Left cardiac atrium (tissue), 4 donors: ENCODE results near the gene ZPLD1. TPM values are rescaled to one million over a fixed set of nuclear protein-coding genes. Genes with fewer than 3 reads are reported as not detected.

Source experiments
- ATAC-seq, 2 donors: fragments of 200-7000 bp; cut with Tn5 transposase; one replicate each; pipeline ENCODE4 v1.9.1; 2020; ENCODE audit warnings: mild to moderate bottlenecking in 2 of 2, moderate library complexity in 2 of 2
- DNase-seq: peaks from one replicate; pipeline ENCODE4 v3.0.0-alpha.2; 2020
- intact Hi-C, 2 donors: fragments of 100-400 bp; cut with DNase I; formaldehyde crosslinking; loops; one replicate each; pipeline versions ENCODE4 v1.14.1 to v1.15.1; 2022 to 2023
- long read RNA-seq: library from polyadenylated mRNA; unstranded; transcript quantifications from one replicate; pipeline ENCODE4 v2.0.0, GENCODE V29; 2021
- total RNA-seq, 2 donors: library from RNA; stranded (reverse); fragmentation: NEBNext Ultra II Directional; extraction: Animal tissue kit (Norgen Biotek cat#: 25700); gene quantifications; one replicate each; pipeline ENCODE4 v1.2.1, GENCODE V29; 2021
- donor health status: DM: no; HTN: yes; CAD: no.
- donor health status: DM: no; HTN: yes; CAD: no; lungs with severe emphysema.
- donor health status: DM: yes; HTN: yes; CAD: no.
- donor health status: Dilated cardiomyopathy.

Gene ZPLD1
- total RNA-seq, result under 1 TPM in 1 of 2 donors, not detected in 1; 0.34 TPM
- long read RNA-seq, result 0 reads

DNA sequence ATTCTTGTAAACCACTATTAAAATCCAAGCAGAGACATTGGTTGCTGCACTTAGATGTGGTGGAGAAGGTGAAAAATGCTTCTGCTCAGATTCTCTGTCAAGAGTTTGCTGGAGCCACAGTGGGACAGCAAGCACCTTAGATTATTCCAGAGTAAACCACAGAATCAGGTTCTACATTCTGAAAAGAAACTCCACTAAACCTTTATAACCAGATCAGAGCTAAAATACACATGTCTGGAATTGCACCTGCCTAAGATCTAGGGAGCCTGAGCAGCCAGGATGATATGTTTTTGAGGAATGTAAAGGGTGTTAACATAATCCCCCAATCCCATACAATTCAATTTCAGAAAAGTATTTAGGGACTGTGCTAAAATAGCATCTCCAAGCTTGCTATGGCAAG lies at the start of gene ZPLD1:
Gene ZPLD1, plus strand, starts transcription at position 301 of the 400 bp plus-strand sequence. CDS start 3,473 bp downstream, outside the sequence.
- intact Hi-C loops, result no loop called here
- no peak for DNase-seq
- ATAC-seq, result no peak

DNA sequence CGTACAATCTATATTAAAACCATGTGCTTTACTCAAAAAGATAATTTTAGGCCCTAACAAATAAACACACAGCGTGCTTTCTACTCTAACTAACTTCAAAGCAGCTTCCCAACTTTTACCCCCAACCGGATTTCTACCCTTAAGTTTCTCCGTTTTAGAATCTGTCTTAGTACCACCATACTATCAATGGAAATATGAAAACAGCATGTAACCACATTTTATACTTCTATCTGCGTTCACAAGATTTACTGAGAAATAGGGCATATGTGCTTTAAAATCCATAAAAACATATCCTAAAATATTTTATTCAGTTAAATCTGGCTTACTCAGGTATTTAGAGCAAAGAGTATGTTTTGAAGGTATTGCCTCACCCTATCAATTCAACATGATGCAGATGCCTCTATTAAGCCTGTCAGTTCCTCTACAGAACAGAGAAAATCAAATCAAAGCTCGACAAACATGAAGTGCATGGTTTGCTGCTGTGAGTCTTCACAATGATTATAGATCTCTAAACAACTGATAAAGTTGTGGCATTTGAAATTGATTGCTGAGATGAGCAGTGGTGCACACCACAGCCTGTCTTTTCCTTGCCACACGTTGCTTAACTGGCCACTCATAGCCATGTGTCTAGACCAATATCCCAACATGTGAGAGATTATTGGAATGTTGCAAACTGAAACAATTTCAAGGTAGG lies 44.5 kb upstream of the ZPLD1 start:
- ATAC-seq (no peak), DNase-seq (no peak)
- intact Hi-C loops, result no loop called here

DNA sequence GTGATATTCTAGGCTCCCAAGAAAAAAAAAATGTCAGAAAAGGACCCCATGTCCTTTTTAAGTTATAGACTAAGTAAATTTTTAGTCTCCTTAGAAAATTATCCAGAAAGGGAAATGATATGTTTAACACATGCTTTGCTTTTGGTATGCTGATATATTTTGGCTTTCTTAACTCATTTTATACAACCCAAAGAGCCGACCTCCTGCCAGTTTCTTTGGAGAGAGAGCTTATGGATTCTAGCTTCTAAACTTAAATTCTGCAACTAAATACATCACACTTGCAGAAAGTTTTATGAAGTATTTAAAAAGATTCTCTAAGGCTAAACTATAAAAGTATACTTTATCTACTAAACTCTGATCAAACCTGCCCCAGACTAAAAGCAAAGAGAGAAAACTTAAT lies 43.9 kb upstream of the ZPLD1 start:
- intact Hi-C loops, result no loop called here
- DNase-seq (no peak), ATAC-seq (no peak)

DNA sequence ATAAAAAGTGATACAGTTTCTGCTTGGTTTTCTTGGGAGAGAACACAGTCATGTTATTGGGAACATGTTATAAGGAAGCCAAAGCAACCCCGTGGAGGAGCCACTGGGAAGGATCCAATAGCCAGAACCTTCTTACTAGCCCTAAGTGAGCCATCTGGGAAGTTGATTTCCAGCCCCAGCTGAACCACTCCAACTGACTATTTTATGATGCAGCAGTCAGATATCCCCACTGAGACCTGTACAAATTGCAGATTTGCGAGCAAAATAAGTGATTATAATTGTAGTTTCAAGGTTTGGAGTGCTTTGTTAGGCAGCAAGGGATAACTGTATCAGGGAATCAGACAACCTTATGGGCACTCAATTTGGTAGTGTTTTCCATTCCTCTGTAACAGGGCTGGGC lies 43.3 kb upstream of the ZPLD1 start:
- intact Hi-C loops, result no loop called here
- ATAC-seq (no peak), DNase-seq (no peak)

DNA sequence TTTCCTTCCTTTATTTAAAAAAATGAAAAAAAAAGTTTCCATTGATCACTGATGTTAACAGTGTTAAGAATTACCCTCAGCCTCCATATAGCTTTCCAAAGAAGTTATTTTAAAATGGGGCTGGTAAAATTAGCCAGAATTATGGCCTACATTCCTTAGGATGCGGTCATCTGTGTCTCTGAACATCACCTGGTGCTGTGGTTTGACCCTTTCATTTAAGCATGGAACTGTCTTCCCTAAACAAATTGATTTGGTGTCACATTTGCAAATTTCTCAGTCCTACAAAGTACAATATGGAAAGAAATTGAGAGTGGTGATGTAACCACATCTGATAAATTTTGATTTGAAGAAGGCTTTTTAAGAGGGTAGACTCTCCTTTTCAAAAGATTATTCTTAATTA lies 40.3 kb upstream of the ZPLD1 start:
- ATAC-seq (no peak), DNase-seq (no peak)
- intact Hi-C loops, result no loop called here

DNA sequence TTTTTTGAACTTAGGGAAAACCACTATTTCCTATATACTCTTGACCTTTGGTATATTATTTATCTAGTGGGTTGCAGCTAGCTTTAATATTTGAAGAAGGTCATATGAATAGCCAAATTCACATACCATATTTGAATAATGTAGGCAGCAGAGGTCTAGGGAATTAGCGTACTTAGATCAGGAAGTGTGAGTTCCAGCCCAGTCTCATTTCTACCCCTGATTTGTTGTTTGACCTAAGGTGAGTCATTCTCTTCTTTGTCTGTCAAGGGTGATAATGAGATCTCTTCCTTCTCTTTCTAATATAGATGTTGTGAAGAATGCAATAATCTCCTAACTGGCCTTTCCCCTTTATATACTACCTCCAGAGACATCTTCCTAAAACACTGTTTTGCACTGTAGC lies 36.6 kb upstream of the ZPLD1 start:
- ATAC-seq, result no peak
- no peak for DNase-seq
- intact Hi-C loops, result no loop called here

DNA sequence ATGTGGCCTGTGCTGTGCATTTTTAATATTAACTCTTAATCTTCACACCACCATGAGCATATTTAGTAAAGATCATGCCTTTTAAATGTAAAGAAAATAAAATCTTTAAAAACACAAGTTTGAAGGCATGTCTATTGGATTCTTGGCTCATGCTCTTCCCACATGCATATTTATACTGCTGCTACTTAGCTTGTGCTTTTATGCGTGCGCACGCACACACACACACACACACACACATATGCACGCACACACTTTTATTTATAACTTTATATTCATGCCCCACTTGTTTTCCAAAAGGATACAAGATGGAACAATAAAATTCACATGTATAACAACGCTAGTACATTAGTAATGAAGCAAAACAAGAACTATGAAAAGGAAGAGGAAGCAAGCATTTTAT lies 36.1 kb upstream of the ZPLD1 start:
- intact Hi-C loops, result no loop called here
- DNase-seq (no peak), ATAC-seq (no peak)

DNA sequence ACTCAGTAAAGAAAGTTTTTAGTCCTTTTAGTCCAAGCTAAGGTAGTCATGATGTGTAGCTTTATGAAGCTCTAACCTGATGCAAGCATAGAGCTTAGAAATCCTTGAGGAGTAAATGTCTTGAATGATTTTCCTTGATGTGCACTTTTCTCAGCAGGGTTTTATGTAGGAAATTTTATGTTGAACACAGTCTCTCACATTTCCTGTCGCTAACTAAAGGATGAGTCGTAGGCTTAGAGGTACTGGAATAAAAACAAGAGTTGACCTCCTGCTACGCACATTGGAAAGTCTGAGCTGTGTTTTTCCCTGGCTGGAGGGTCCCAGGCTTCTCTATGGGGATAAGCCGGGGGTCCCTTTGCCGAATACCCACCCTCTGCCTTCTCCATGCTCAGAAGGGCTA lies 34.7 kb upstream of the ZPLD1 start:
- intact Hi-C loops, result no loop called here
- DNase-seq, result no peak
- ATAC-seq, result no peak

DNA sequence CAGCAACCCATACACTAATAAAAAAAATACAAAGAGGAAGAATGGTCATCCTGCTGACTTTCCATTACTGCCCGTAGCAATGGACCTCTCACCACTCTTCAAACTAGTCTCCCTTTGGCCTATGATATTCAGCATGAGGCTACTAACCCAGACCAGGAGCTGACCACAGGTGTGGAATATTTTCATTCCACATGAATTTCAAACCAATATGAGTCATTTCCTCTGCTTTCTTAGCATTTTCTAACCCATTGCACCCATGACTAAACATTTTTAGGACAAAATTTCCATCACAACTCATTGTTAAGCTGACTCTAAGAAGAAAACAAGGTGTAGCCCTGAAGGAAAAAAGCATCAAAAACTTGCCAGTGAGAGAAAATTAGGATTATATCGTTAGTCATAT lies 34.0 kb upstream of the ZPLD1 start:
- ATAC-seq (no peak), DNase-seq (no peak)
- intact Hi-C loops, result no loop called here

DNA sequence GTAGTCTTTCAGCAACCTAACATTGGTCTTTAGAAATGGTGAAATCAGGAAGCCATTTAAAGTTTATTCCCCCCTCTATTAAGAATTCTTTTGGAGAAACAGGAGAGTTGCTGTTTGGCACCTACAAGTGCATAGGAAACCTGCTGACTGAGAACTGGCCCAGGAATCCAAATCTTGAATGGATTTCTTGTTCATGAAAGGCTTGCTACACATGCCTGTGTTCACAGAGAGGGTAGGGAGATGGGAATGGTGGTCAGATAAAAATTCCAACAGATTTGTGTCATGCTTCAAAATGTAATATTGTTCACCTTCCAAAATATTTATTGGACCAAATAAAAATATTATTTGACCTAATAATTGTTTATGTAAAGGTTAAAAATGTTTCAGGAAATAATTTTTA lies 24.2 kb upstream of the ZPLD1 start:
- intact Hi-C loops, result no loop called here

DNA sequence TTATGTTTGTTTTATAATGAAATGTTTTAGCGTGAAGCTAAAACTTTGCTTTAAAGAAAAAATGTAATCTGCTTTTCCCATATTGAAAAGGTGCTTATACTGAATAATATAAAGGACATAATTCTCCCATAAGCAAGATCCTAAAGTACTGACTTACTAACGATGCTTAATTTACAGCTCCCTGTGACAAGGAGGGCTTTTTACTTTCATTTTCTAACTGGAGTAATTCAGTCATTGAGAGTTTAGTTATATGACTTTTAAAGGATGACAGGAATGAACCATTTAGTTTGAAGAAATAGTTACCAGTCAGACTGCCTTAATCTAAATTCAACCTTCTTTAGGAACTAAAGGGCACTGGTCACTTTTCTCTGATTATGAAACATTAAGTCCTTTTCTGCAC lies 19.3 kb upstream of the ZPLD1 start:
- intact Hi-C loops, result no loop called here
- DNase-seq (no peak), ATAC-seq (no peak)

More for the DNA sequence above, 24.2 kb upstream of the ZPLD1 start:
- DNase-seq (no peak), ATAC-seq (no peak)

DNA sequence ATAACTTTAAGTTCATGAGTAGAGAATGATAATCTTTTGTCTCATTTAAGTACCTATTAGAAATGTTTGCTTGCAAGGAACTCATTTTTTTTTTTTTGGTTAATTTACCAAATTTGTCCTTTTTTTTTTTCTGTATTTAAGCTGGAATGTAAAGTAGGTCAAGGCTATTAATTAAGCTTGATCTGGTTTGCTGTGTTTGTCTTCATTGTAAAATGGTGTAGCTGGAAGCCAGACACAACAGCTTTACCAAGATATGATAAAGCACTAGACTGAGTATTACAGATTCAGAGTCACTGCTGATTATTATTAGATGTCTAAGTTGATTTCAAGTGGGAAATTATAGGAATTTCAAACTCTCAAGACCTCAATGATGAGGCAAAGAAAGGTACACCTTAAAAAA lies 15.0 kb upstream of the ZPLD1 start:
- DNase-seq, result no peak
- no peak for ATAC-seq
- intact Hi-C loops, result no loop called here

DNA sequence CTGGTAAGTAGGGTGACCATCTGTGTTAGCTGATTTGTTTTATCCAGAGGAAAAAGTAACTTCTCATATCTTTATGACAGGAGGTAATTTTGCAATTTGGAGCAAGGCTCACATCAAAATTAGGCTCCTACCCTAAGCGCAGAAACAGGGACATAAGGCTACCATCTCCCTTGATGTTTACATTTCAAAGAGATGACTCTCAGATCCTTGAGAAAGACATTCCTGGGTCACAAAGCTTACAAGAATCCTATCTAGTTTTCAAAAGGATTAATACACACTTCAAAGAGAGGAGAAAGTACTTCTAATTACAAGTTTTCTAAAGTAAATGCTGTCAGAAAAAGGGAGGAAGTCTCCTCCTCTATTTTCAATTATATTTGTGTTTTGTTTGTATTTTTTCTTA lies 7.0 kb downstream of the ZPLD1 start:
- ATAC-seq, result no peak
- intact Hi-C loops, result no loop called here
- DNase-seq, result no peak

DNA sequence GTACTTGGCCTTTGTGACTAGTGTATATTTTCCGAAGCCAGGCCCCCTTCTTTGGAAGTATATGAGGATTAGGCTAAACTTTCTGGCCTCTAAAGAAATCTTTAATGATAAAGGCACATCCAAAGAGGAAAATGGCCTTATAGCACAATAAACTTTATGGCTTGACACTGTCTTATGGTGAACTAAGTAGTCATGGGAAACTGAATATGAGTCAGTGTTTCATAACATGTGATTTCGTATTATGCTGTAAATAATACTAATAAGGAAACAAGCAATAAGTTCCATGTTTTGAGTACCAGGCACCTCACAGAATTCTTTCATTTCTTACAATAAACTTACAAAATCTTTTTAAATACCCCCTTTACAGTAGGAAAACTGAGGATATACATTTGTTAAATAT lies 8.2 kb downstream of the ZPLD1 start:
- DNase-seq, result no peak
- intact Hi-C loops, result no loop called here
- no peak for ATAC-seq

DNA sequence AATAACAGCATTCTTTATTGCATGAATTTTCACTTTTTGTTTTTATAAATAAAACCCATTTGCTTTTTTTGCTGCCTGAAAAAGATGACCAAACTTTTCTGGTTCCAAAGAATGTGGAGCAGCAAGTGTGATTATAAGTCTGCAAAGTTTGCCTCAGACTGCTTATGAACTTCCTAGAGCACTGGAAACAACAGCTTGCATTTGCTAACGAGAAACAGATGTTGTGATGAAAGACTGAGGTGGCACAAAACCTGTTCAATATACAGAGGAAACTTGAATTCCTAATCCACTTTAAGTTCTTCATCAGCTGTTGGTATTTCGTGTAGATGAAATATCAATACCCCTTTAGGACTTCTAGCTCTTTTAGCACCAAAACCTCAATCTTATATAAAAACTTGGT lies 9.3 kb downstream of the ZPLD1 start:
- no peak for DNase-seq
- intact Hi-C loops, result no loop called here
- ATAC-seq, result no peak

DNA sequence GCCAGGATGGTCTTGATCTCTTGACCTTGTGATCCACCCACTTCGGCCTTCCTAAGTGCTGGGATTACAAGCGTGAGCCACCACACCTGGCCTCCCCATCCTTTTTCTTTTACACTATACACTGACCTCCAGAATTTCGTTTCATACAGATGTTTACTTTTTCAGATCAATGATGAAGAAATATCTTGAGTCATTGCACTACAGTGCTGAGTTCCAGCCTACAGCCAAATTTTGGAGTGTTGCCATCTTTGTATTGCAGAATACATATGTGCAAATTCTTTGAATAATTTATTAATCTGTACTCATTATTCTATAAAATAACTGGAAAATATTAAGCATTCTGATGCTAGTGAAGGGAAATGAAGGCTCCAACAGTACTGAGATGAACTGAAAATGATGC lies 12.5 kb downstream of the ZPLD1 start:
- intact Hi-C loops, result no loop called here
- no peak for DNase-seq
- no peak for ATAC-seq

DNA sequence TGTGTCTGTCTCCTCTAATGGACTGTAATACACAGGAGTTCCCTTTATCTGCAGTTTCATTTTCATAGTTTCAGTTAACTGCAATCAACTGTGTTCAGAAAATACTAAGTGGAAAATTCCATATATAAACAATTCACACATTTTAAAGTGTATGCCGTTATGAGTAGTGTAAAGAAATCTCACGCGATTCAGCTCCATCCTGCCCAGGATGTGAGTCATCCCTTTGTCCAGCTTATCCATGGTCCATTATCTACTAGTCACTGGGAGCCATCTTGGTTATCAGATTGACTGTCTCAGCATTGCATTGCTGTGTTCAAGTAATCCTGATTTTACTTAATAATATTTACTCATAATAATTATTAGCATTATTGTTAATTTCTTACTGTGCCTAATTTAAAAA lies 14.5 kb downstream of the ZPLD1 start:
- DNase-seq (no peak), ATAC-seq (no peak)
- intact Hi-C loops, result no loop called here

DNA sequence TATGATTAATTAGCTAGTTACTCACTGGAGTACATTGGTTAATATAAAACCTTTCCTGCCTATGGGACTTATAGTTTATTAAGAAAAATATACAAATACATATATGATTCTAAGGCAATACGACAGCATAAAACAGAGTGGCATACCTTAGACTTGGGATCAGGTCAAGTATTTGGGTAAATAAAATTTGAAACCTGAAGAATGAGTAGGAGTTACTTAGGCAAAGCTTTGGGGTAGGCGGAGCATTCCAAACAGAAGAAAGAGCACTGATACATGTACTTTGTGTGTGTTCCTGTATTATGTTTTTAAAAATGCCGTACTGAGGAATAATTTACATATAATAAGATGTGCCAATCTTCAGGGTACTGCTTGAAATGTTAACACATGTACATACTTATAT lies 15.1 kb downstream of the ZPLD1 start:
- intact Hi-C loops, result no loop called here
- ATAC-seq (no peak), DNase-seq (no peak)

DNA sequence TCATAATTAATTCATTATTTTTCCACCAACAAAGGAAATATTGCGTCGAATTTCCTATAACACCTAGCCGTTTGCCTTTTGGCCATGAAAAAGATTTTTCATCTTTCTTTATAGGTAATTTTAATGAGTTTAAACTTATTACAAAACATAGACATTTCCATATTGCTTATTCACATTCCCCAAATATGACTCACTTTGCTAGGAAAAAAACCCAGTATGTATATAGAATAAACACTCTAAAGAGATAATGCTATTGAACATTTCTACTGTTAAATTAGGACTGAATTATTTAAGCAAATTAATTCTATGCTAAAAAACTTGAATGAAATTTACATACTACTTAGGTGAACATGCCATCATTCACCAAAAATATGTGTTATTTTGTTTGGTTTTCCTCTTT lies 16.2 kb downstream of the ZPLD1 start:
- intact Hi-C loops, result no loop called here
- no peak for DNase-seq
- ATAC-seq, result no peak

DNA sequence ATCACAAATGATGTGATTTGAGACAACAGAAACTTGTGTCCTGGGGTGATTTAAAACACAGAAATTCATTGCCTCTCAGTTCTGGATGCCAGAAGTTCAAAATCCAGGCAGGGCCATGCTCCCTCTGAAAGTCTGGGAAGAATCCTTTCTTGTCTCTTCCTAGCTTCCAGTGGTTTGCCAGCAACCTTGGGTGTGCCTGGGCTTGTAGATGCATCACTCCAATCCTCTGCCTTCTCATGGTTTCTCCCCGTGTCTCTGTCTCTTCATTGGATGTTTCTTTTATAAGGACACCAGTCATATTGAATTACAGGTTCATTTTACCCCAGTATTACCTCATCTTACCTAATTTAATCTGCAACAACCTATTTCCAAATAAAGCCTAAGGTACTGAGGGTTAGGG lies 16.7 kb downstream of the ZPLD1 start:
- intact Hi-C loops, result no loop called here
- no peak for ATAC-seq
- DNase-seq, result no peak

DNA sequence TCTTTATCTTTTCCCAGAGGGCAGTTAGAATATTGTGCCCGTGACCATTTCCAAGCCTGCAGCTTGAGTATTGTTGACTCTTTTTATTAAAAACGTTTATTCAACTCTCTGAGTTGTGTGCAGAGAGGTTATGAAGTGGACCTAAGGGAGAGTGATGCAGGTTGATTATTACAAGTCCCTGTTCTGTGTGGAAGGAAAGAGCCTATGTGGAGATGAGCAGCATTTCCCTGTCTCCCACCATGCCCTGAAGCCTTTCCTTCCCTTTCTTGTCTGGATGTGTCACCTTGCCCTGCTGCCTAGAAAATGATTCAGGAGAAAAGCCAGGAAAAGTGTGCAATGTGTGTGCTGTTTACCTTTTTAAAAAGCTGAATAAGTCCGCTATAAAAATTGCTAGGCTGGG lies 19.4 kb downstream of the ZPLD1 start:
- DNase-seq (no peak), ATAC-seq (no peak)
- intact Hi-C loops, result no loop called here

DNA sequence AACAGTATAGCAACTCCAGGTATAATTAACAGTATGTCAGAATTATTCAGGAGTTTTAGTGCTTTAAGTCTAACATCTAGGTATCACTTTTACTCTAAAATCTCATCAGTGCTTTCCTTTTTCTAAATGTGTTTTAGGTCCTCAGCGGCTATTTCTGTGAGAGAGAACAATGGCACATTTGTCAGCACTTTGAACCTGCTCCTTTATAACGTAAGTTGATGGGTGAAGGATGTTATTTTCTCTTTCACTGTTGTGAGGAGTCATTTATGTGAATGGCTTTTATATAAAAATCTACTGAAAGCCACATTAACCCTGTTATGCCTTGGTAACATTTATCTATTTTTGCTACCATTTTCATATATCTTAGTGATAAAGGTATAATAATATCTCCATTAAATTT lies 22.8 kb downstream of the ZPLD1 start:
- intact Hi-C loops, result no loop called here
- no peak for DNase-seq
- no peak for ATAC-seq
